ENCODE results near the gene ABHD2. TPM values are rescaled to one million over a fixed set of nuclear protein-coding genes. Genes with fewer than 3 reads are reported as not detected.

The ABHD2 gene
- total and polyA plus RNA-seq, 9 of the 15 experiments (the other 6 are each of a cell fraction or from before 2014, with no cell fraction given) = 16.9 to 99.8 (median 47.5) TPM

GRCh38 chr15:89057506-89058133, 30.6 kb upstream of the ABHD2 start (continued):
- TF ChIP-seq TFAP4 (CRISPR knock-in tag; IDR thresholded peaks at IDR 0.05; ENCODE audit: borderline replicate concordance) (peak; percentile 74), ZNF785 (CRISPR knock-in tag; IDR thresholded peaks at IDR 0.05) (no peak), KLF16 (IDR thresholded peaks at IDR 0.05) (peak; percentile 69), ARID3A (IDR thresholded peaks at IDR 0.05; ENCODE audit: borderline replicate concordance, low read depth, low read length) (peak; percentile 61; the same call in 1 of the 2 replicates), ASH1L (IDR thresholded peaks at IDR 0.05; ENCODE audit: borderline replicate concordance, low read depth, partially characterized antibody) (peak; percentile 12), GTF2E2 (tag; IDR thresholded peaks at IDR 0.05) (no peak), AFF4 (CRISPR knock-in tag; IDR thresholded peaks at IDR 0.05) (peak; percentile 65; the same call in 1 of the 2 replicates), ZNF224 (CRISPR knock-in tag; IDR thresholded peaks at IDR 0.05) (no peak), ILK (tag; IDR thresholded peaks at IDR 0.05; ENCODE audit: borderline replicate concordance, low read depth) (no peak), ZFP30 (CRISPR knock-in tag; IDR thresholded peaks at IDR 0.05; ENCODE audit: borderline replicate concordance) (no peak), FOXP1 (CRISPR knock-in tag; IDR thresholded peaks at IDR 0.05) (0 out of 2 replicates have a peak, but pooled peaks have one; percentile 34), TEAD4 (IDR thresholded peaks at IDR 0.05; ENCODE audit: low read length) (peak; percentile 59; the same call in 1 of the 2 replicates), TEAD4 (CRISPR knock-in tag; IDR thresholded peaks at IDR 0.05; ENCODE audit: borderline replicate concordance) (no peak), DACH1 (IDR thresholded peaks at IDR 0.05; ENCODE audit: partially characterized antibody) (peak; percentile 60), JUND (IDR thresholded peaks at IDR 0.05; ENCODE audit: borderline replicate concordance, low read depth, low read length) (peak; percentile 43; the same call in 1 of the 2 replicates), JUND (tag; IDR thresholded peaks at IDR 0.05; ENCODE audit: borderline replicate concordance, low read depth, low read length) (no peak), ZNF384 (IDR thresholded peaks at IDR 0.05; ENCODE audit: low read depth, low read length) (peak; percentile 96), ZNF3 (CRISPR knock-in tag; IDR thresholded peaks at IDR 0.05) (no peak)
